AG20443 (cell line): ENCODE results near the gene CAPG.
A peak's percentile ranks its signal among the peaks of the same experiment; 100 is the strongest.

Experiments used
- DNase-seq: peaks from one replicate; pipeline ENCODE4 v3.0.0; 2012; ENCODE audit warnings: low spot score, mixed read lengths

The CAPG gene

GRCh38 chr2:85438201-85439024 is 28.2 kb upstream of the CAPG start:
- peak; percentile 35 for DNase-seq

DNA sequence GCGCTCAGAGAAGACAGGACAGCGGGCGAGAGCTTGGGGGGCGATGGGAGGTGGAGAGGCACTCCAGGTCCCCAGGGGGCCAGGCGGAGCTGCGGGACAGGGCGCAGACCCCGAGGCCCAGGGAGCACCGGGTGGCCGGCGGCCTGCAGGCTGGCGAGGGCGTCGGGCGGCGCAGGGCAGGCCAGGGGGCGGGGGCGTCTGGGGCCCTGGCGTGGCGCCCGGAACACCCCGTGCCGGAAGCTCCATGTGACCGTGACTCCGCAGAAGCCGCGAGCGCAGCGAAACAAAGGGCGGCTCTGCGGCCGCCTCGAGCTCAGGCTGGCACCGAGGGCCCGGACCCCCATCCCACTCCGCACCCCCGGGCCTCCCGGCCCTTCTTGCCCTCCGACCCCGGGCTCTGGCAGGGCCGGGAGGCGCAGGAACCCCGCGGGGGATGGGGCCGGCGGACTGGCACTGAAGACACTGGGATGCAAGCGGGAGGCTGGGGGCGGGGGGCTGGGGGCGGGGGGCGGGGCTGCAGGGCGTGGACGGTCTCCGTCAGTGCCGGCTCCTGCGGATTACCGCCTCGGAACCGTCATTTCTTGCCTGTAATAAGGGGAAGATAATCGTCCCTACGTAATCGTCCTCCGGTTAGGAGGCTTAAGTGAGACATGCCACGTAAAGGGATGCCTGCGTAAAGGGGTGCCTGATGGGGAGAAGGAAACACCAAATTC is 27.5 kb upstream of the CAPG start:
- DNase-seq, result peak; percentile 88

GRCh38 chr2:85436836-85437487 is 26.8 kb upstream of the CAPG start:
- no peak for DNase-seq

GRCh38 chr2:85435981-85436835 is 26.0 kb upstream of the CAPG start:
- no peak for DNase-seq

DNA sequence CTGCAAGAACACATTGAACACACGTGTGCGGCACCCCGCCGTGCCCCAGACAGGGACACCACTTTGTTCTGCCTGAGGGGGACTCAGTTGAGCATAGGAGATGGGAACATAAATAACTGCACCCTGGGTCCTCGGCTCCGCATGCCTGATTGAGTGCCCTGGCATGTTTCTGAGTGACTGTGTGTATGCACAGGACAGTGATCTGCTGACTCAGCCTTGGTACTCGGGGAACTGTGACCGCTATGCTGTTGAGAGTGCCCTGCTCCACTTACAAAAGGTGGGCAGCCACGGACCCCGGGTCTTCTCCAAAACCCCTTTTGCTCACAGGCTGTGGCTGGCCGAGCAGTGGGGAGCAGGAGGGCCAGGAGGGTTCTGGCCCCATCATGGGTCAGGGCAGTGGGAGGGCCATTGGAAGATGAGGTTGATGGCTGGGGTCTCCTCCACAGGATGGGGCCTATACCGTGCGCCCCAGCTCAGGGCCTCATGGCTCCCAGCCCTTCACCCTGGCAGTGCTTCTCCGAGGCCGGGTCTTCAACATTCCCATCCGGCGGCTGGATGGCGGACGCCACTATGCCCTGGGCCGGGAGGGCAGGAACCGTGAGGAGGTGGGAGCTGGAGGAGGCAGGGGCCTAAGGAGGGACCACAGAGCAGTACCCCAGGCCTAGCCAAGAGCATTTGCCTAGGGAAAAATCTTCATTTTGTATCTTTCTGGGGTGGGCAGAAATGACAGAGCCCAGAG is 25.2 kb upstream of the CAPG start:
- no peak for DNase-seq

GRCh38 chr2:85434696-85435095 is 24.5 kb upstream of the CAPG start:
- no peak for DNase-seq

DNA sequence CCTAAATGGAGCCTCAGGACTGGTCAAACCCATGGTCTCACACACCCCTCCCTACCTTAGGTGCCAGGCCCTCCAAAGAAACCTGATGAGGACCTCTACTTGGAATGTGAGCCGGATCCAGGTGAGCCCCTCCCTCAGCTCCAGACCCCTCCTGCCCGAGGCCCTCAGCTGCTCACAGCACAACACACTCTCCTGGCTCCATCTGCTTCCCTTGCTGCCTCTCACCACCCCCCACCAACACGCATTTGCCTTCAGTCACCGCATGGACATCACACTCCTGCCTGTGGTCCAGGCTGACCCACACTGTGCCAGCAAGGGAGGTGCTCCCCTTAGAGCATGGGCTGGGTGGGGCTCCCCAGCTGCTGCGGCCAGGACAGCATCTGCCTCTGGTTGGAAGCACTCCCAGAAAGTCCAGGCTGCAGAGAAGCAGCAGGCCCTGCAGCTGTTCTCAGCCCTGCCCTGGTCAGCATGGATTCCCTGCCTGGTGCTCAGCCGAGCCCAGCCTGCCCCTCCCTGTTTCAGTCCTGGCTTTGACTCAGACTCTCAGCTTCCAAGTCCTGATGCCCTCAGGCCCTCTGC is 23.4 kb upstream of the CAPG start:
- peak; percentile 97 for DNase-seq

GRCh38 chr2:85431570-85432205 is 21.5 kb upstream of the CAPG start:
- no peak for DNase-seq

DNA sequence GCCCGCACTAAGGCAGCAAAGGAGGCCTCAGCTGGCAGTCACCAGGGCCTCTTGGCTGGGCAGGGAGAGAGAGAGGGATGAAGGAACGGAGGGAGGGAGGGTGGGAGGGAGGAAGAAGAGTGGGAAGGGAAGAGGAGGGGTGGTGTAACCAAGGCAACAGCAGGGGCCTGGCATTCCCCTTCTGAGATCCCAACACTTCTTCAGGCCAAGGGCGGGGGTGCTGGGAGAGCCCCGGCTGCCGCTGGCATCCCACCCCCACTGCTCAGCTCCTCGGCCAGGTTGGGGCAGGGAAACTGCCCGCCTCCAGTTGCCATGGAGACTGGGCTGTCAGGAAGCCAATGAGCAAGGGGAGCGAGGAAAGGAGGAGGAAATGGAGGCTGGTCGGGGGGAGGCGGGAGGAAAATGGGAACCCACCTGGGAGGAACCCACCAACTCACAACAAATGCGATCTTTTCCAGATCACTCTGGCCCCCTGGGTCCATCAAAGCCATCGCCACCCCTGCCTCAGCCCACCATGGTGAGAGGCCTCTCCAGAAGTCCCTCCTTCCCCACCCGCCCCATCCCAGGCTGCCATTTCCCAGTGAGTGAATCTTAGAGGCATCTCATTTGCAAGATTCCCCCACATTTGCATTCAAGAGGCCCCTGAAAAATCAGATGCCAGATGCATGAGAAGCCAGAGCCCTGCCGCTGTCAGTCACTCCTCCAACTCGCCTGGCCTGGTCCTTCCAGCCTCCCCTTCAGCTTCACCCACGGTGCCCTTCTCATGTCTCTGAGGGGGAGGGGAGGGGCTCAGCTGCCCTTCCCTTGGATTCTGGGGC is 20.8 kb upstream of the CAPG start:
- DNase-seq, result no peak

- no peak for DNase-seq
These were observed 19.7 kb upstream of the CAPG start for GRCh38 chr2:85429924-85430289.

- no peak for DNase-seq
These were observed 19.2 kb upstream of the CAPG start for GRCh38 chr2:85429213-85429923.

DNA sequence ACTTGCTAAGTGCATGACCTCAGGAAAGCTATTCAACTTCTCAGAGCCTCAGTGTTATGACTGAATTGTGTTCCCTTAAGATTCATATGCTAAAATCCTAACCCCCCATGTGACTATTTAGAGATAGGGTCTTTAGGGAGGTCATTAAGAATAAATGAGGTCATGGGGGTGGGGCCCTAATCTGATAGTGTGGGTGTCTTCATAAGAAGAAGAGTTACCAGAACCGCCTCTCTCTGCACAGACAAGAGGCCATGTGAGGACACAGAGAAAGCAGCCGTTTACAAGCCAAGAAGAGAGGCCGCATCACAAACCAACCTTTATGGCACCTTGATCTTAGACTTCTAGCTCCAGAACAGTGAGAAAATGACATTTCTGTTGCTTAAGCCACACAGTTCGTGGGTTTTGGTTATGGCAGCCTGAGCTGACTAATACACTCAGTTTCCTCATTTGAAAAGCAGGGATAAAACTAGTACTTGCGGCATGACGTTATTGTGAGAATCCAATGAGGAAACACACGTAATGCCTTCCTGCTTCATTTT is 18.2 kb upstream of the CAPG start:
- DNase-seq, result no peak

DNA sequence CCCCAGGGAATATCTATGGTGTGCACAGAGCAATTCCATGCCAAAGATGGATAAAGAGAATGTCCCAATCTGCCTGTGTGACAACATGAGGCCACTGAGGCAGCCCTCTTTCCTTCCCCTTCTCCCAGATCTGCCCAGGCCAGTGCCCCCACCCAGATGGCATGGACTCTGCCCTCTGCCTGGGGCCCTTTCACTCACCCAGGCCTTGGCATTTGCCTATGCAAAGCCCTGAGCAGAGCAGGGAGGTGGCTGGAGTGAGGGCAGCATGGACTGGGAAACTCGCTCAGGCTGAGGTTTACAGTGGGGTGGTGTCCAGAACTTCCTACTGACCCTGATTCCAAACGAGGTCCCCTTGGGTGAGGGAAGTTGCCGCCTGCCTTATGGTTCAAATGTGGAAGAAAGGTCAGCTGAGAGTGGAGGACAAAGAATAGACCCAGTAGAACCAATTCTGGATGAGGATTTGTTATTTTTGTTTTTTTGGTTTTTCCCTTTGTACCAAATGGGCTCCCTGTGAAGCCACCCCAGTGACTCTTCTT is 17.2 kb upstream of the CAPG start:
- no peak for DNase-seq

GRCh38 chr2:85425588-85425987 is 15.4 kb upstream of the CAPG start:
- no peak for DNase-seq

- DNase-seq, result no peak
These were observed 13.4 kb upstream of the CAPG start for GRCh38 chr2:85423525-85423924.

DNA sequence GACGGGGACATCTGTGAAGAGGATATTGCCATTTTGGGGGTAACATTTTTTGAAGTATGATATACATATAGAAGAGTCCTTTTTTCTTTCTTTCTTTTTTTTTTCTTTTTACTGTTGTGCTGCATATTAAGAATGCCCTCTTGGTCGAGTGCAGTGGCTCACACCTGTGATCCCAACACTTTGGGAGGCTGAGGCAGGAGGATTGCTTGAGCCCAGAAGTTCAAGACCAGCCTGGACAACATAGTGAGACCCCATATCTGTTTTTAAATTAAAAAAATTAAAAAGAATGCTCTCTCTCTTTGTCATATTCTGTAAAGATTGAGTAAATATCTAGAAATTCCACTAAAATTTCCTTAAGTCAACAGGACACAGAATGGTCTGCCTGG is 11.9 kb upstream of the CAPG start:
- no peak for DNase-seq

DNA sequence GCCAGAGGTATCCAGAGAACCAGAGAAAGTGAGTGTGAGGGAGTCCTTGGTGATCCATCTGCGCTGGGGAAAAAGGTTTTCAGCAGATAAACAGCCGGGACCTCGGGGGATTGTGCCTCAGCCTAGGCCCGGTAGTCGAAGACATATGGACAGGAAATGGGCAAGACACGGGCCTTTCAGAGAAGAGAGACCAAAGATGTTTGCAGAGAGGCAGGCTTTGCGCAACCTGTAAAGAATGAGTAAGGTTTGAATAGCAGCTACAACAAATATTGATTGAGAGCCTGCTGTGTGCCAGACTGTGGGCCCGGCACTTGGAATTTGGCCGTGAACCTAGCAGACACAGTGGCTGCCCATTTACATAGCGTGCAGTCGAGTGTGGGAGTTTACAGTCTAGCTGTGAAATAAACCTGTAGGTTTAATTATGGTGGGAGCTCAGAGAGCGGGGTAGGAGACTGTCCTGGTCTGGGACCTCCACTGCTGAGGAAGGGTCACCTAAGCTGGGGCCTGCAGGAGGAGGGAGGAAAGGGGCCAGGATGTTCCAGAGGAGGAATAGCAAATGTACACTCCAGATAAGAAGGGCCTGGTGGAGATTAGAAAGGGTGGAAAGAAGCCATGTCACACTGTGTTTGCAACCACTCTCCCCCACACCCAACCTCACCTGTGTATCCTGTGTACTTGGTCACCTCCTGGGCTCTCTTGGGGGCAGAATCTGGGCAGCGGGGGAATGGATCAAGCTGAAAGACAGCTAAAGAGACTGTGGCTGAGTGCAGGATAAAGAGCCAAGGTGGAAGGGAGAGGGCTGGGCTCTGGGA is 11.3 kb upstream of the CAPG start:
- DNase-seq, result no peak
